Stimulated activated naive B cell treated with anti-CD40 and anti-IgM and Interleukin-4, amounts not matched to agents 10 μg/mL and 1 μg/mL and 100 μg/mL, for 72 hours (primary cell): ENCODE data around the gene GOLGA3.
"Not testable (repeated sequence)": the region's sequence is repeated elsewhere in the genome, so short reads cannot be mapped to it uniquely, and the experiment has no call there.

Experiments
- ATAC-seq, 2 donors: fragments of 150-1000 bp; cut with Tn5 transposase; replicated peaks; 2 replicates each; pipeline ENCODE4 v1.10.0; 2021; ENCODE audit warnings: moderate library complexity in 1 of 2
- DNase-seq: peaks from one replicate; pipeline ENCODE4 v3.0.0; 2021
- H3K27ac Mint-ChIP-seq: one replicate; pipeline ENCODE4 v1.8.0; 2022; ENCODE audit warnings: mild to moderate bottlenecking, mixed read lengths
- H3K27me3 Mint-ChIP-seq, 2 donors: one replicate each; pipeline ENCODE4 v1.8.0; 2022; ENCODE audit warnings: mixed read lengths in 2 of 2
- H3K36me3 Mint-ChIP-seq, 2 donors: one replicate each; pipeline ENCODE4 v1.8.0; 2022; ENCODE audit warnings: mixed read lengths in 2 of 2, mild to moderate bottlenecking in 1 of 2
- H3K4me1 Mint-ChIP-seq, 2 donors: one replicate each; pipeline ENCODE4 v1.8.0; 2022; ENCODE audit warnings: mixed read lengths in 2 of 2, mild to moderate bottlenecking in 1 of 2
- H3K4me3 Mint-ChIP-seq, 2 donors: one replicate each; pipeline ENCODE4 v1.8.0; 2022; ENCODE audit warnings: mild to moderate bottlenecking in 2 of 2, mixed read lengths in 2 of 2, moderate library complexity in 1 of 2
- H3K9me3 Mint-ChIP-seq, 2 donors: one replicate each; pipeline ENCODE4 v1.8.0; 2022; ENCODE audit warnings: mixed read lengths in 2 of 2, mild to moderate bottlenecking in 1 of 2

GOLGA3 gene

DNA sequence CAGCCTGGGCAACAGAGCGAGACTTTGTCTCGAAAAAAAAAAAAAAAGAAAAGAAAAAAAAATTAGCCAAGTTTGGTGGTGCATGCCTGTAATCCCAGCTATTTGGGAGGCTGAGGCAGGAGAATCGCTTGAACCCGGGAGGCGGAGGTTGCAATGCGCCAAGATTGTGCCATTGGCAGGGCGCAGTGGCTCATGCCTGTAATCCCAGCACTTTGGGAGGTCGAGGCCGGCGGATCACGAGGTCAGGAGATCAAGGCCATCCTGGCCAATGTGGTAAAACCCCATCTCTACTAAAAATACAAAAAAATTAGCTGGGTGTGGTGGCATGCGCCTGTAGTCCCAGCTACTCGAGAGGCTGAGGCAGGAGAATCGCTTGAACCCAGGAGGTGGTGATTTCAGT lies 26.5 kb upstream of the GOLGA3 start:
- not testable (repeated sequence) for DNase-seq, H3K4me3 Mint-ChIP-seq, H3K27ac Mint-ChIP-seq, H3K9me3 Mint-ChIP-seq, ATAC-seq, H3K4me1 Mint-ChIP-seq, H3K27me3 Mint-ChIP-seq
- H3K36me3 Mint-ChIP-seq = peaks cover 55 to 61% of the 10 kb centered on the region in 2 donors

DNA sequence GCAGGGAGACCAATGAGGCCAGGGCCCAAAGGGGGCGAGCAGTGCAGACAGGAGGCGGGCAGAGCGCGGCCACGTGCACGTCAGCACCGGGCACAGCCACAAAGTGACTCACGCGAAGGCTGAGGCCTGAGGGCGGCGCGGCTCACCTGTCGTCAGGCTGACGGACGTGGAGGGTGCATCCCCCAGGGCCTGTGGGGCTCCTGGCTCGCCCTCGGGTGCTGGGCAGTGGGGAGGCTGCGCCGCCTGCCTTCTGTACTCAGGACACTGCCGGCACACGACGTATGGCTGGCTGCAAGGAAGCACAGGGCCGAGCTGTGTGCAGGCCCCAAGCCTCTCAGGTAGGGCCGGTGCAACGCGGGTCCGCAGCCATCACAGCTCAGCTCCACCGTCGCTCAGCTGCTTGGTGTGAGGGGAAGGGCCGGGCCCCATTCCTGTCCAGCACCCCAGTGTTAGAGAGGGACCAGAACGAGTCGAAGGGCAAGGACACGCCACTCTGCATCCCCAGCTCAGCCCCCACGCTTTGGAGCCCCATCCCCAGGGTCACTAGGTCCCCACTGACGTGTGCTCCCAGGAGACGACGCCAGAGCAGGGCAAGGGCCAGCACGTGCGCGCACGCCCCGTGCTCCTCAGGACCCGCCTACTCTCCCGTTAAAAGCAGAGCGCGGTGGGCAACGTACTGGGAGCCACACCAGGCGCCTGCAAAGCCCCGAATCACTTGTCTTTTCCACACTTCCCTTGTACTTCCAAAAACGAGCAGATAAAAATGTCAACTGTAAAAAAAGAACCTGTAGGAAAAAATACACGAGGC lies 24.8 kb upstream of the GOLGA3 start:
- ATAC-seq = no peak
- peak overlapping the region; percentile 47 for H3K27ac Mint-ChIP-seq
- H3K27me3 Mint-ChIP-seq = no peaks in the 10 kb centered on the region
- H3K4me3 Mint-ChIP-seq = peak overlapping the region in 1 of 2 donors; percentile 44
- peaks cover 48 to 54% of the 10 kb centered on the region in 2 donors for H3K36me3 Mint-ChIP-seq
- DNase-seq = no peak
- no peaks in the 10 kb centered on the region for H3K4me1 Mint-ChIP-seq
- no peaks in the 10 kb centered on the region for H3K9me3 Mint-ChIP-seq

DNA sequence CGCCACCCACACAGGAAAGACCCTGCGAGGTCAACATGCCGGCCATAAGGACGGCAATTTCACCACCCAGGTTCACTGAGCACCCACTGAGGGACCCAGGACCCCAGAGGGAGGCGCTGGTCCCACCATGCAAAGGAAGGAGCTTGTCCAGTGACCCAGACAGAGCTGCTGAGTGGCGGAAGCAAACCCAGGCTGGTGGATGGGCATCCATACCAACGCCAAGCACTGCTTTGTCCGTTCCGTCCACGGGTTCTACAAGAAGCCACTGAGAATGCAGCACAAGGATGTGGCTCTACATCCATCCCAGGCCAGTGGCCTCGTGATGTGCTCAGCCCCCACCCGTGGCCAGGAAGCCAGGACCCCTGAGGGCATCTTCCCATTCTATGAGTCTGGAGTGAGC lies 23.8 kb upstream of the GOLGA3 start:
- H3K27ac Mint-ChIP-seq = no peak overlapping the region
- no peak for ATAC-seq
- no peaks in the 10 kb centered on the region for H3K9me3 Mint-ChIP-seq
- no peaks in the 10 kb centered on the region for H3K27me3 Mint-ChIP-seq
- DNase-seq = no peak
- peaks cover 46 to 52% of the 10 kb centered on the region in 2 donors for H3K36me3 Mint-ChIP-seq
- no peaks in the 10 kb centered on the region for H3K4me1 Mint-ChIP-seq
- no peak overlapping the region for H3K4me3 Mint-ChIP-seq

DNA sequence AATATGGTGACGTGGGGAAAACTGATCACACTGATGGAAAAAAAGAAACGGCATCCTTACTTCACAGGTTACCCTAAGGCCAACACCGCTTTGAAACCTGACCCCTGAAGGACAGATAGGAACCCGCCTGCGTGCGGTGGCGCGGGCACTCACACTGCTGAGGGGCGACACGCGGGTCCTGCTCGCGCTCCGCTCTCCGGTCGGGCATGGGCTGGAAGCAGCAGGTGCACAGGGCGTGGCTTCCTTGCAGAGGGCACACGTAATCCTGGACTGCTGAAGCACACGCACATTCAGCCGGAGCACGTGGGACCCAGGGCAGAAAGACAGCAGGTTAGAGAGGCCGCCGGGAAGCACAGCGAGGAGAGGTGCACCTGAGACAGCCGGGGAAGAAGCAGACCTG lies 22.8 kb upstream of the GOLGA3 start:
- ATAC-seq (no peak), DNase-seq (no peak)
- H3K27ac Mint-ChIP-seq = no peak overlapping the region
- H3K27me3 Mint-ChIP-seq = no peaks in the 10 kb centered on the region
- H3K9me3 Mint-ChIP-seq = no peaks in the 10 kb centered on the region
- no peaks in the 10 kb centered on the region for H3K4me1 Mint-ChIP-seq
- peaks cover 45 to 53% of the 10 kb centered on the region in 2 donors for H3K36me3 Mint-ChIP-seq
- H3K4me3 Mint-ChIP-seq = no peak overlapping the region

DNA sequence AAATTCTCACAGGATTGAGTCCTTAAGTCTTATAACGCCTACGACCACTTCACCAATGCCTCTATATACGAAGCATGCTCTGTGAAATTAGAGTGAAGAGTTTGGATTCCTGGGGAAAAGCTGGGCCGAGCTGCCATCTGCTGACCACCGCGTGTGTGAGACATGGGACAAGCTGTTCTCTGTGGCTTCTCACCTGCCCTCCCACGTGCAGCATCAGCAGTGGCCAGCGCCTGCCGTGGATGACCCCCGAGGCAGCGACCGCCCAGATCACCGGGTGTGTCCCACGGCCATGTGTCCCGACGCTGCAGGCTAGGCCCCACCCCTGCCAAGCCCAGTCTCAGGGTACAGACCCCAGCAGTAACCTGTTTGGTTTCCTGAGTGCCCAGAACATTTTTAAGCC lies 21.6 kb upstream of the GOLGA3 start:
- H3K36me3 Mint-ChIP-seq = peaks cover 44 to 52% of the 10 kb centered on the region in 2 donors
- DNase-seq = no peak
- H3K4me3 Mint-ChIP-seq = no peak overlapping the region
- no peak overlapping the region for H3K27ac Mint-ChIP-seq
- H3K27me3 Mint-ChIP-seq = no peaks in the 10 kb centered on the region
- no peaks in the 10 kb centered on the region for H3K9me3 Mint-ChIP-seq
- H3K4me1 Mint-ChIP-seq = no peaks in the 10 kb centered on the region
- ATAC-seq = no peak

DNA sequence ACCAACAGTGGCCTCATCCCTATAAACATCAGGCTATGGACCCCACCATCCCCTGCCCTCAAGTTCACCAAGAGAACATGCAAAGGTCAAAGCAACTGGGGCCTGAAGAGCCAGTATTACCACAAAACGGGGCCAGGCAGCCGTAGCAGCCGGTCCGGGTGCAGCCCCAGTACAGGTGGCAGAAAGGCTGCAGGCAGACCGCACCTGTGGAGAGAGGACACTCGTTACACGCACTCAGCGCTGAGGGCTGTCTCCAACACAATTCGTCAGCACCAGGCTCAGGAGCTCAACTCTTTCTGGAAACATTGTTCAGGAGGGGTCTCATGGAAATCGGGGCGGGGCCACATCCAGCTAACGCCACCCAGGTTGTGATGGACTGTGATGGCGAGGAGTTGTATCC lies 19.9 kb upstream of the GOLGA3 start:
- Mint-ChIP-seq H3K27me3 (no peaks in the 10 kb centered on the region), H3K9me3 (no peaks in the 10 kb centered on the region), H3K27ac (no peak overlapping the region), H3K4me3 (no peak overlapping the region), H3K4me1 (no peaks in the 10 kb centered on the region), H3K36me3 (peaks cover 37 to 51% of the 10 kb centered on the region in 2 donors)
- DNase-seq (no peak), ATAC-seq (no peak)

DNA sequence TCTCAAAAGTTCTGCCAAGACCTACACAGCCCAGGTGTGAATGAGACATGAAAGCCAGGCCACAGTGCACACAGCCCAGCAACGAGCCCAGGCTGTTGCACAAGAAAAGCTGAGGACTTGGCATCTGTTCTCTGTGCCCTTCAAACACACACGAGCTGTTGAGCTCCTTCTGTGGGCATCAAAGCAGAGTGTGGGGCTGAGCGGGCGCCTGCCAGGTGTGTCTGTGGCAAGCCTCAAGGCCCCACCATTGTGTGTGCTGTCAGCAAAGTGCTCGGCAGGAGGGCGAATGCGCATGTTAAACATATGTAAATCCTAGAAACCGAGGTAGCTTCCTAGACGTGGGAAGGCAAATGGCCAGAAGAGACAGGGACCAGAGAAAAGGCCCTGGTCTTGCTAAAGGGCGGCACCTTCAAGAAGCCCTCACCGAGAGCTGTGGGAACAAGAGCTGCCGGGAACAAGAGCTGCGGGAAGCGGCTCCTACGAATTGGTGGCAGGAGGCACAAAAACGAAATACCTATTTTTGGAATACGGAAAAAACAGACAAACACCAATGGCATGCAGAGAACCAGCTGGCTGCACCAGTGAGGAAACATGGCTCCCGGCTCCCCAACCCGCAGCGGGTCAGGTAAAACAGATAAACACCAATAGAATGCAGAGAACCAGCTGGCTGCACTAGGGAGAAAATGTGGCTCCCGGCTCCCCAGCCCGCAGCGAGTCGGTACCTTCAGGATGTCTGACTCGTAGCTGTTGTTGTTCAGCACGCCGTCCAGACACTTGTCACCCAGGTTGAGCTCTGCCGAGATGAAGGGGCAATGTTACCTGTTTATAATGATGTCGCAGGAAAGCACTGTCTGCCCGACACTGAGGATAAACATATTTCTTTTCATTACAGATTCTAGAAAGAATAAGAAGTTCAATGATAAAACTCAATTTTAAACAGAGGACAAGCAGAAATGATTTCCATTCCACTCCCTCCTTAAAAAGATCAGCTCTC lies 19.0 kb upstream of the GOLGA3 start:
- DNase-seq (no peak), ATAC-seq (no peak)
- H3K4me3 Mint-ChIP-seq = no peak overlapping the region
- H3K27ac Mint-ChIP-seq = no peak overlapping the region
- H3K4me1 Mint-ChIP-seq = no peaks in the 10 kb centered on the region
- H3K9me3 Mint-ChIP-seq = no peaks in the 10 kb centered on the region
- H3K36me3 Mint-ChIP-seq = peaks cover 34 to 51% of the 10 kb centered on the region in 2 donors
- H3K27me3 Mint-ChIP-seq = no peaks in the 10 kb centered on the region

DNA sequence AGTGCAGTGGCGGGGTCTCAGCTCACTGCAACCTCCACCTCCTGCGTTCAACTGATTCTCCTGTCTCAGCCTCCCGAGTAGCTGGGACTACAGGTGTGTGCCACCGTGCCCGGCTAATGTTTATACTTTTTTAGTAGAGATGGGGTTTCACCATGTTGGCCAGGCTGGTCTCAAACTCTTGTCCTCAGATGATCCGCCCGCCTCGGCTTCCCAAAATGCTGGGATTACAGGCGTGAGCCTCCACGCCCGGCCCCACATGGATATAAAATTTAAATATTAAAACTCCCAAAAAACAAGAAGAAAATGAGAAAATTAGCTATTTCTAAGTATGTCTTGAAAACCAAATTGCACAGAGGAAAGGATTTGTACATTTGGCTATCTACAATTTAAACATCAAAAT lies 16.0 kb upstream of the GOLGA3 start:
- H3K36me3 Mint-ChIP-seq = peaks cover 35 to 59% of the 10 kb centered on the region in 2 donors
- DNase-seq, H3K27me3 Mint-ChIP-seq, ATAC-seq, H3K4me1 Mint-ChIP-seq, H3K27ac Mint-ChIP-seq, H3K9me3 Mint-ChIP-seq, H3K4me3 Mint-ChIP-seq: not testable (repeated sequence)

DNA sequence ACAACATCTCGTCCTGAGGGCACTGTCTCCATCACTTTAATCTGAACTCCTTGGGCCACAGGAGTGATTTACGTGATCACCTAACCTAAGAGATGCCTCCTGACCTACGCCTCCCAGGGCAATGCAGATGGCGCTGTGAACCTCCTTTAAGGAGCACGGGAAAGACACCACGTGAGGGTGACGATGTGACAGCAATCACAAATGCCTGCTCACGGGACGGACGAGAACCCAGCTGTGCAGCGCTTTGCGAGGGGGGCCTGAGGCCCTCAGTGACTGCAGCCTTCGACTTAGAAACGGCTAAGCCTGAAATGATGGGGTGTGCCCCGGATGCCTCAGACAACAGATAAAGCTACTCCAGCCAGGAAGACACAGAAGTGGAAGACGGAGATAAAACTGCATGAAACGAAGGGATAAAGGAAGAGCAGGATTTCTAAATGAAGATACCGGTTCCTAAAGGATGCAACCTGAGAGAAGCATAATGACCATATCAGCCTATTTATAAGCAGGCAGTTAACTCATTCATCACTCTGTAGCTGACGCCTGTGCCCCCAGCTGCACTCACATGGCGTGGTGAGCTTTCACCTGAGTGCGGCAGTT lies 13.9 kb upstream of the GOLGA3 start:
- DNase-seq = no peak
- H3K27ac Mint-ChIP-seq = no peak overlapping the region
- no peak for ATAC-seq
- no peaks in the 10 kb centered on the region for H3K9me3 Mint-ChIP-seq
- peaks cover 53 to 66% of the 10 kb centered on the region in 2 donors for H3K36me3 Mint-ChIP-seq
- no peaks in the 10 kb centered on the region for H3K27me3 Mint-ChIP-seq
- H3K4me3 Mint-ChIP-seq = no peak overlapping the region
- no peaks in the 10 kb centered on the region for H3K4me1 Mint-ChIP-seq

DNA sequence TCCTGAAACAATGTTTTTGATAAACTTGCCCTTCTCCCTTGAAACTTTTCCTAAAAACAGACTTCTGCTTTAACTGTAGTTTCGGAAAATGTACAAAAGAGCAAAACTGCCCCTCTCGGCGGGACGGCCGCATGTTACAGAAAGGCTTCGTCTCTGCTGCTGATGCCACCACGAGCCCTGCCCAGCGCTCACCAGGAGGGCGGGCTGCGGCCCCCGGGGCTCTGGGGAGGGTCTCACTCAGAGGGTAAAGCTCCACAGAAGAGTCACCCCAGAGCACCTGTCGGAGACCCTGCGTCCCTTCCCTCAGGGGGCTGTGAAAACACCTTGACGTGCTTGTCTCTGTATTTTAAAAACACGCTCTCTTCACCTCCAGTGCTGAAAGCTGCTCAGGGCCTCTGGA lies 12.5 kb upstream of the GOLGA3 start:
- H3K4me3 Mint-ChIP-seq = no peak overlapping the region
- no peaks in the 10 kb centered on the region for H3K9me3 Mint-ChIP-seq
- H3K27me3 Mint-ChIP-seq = no peaks in the 10 kb centered on the region
- ATAC-seq (no peak), DNase-seq (no peak)
- peaks cover 0 to 7% of the 10 kb centered on the region in 2 donors for H3K4me1 Mint-ChIP-seq
- H3K36me3 Mint-ChIP-seq = peaks cover 54 to 66% of the 10 kb centered on the region in 2 donors
- no peak overlapping the region for H3K27ac Mint-ChIP-seq

DNA sequence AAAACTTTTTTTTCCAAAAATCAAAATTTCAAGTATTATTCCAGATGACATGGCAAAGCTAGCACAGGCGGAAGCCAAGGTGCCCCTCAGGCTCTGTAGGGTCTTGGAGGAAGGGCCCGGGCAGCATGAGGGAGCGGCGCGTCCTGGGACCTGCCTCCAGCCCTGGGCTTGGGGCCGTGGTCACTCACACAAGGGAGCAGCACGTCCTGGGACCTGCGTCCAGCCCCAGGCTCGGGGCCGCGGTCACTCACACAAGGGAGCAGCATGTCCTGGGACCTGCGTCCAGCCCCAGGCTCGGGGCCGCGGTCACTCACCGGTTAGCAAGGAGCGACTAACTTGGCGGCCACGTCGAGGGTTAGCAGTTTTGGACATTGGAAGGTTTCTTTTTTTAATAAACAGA lies 11.9 kb upstream of the GOLGA3 start:
- ATAC-seq = no peak
- H3K4me1 Mint-ChIP-seq = peaks cover 0 to 7% of the 10 kb centered on the region in 2 donors
- no peak overlapping the region for H3K4me3 Mint-ChIP-seq
- H3K27ac Mint-ChIP-seq = no peak overlapping the region
- no peaks in the 10 kb centered on the region for H3K9me3 Mint-ChIP-seq
- H3K36me3 Mint-ChIP-seq = peaks cover 48 to 60% of the 10 kb centered on the region in 2 donors
- no peaks in the 10 kb centered on the region for H3K27me3 Mint-ChIP-seq
- no peak for DNase-seq

DNA sequence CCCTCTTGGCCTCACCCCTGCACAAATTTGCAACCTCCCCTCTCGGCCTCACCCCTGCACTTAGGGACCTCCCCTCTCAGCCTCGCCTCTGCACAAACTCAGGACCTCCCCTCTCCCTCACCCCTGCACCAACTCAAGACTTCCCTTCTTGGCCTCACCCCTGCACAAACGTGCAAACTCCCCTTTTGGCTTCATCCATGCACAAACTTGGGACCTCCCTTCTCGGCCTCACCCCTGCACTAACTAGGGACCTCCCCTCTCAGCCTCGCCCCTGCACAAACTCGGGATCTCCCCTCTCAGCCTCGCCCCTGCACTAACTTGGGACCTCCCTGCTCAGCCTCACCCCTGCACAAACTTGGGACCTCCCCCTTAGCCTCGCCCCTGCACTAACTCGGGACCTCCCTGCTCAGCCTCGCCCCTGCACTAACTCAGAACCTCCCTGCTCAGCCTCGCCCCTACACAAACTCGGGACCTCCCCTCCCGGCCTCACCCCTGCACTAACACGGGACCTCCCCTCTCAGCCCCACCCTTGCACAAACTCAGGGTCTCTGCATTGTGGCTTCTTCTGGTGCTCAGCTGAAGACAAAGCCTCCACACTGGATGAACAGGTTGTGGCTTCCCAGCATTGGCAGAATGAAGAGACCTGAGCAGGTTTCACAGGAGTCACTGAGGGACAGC lies 11.0 kb upstream of the GOLGA3 start:
- DNase-seq (no peak), ATAC-seq (no peak)
- peaks cover 56 to 65% of the 10 kb centered on the region in 2 donors for H3K36me3 Mint-ChIP-seq
- no peak overlapping the region for H3K27ac Mint-ChIP-seq
- H3K4me3 Mint-ChIP-seq = peak overlapping the region in 1 of 2 donors; percentile 29
- no peaks in the 10 kb centered on the region for H3K27me3 Mint-ChIP-seq
- no peaks in the 10 kb centered on the region for H3K9me3 Mint-ChIP-seq
- H3K4me1 Mint-ChIP-seq = peaks cover 4 to 7% of the 10 kb centered on the region in 2 donors

DNA sequence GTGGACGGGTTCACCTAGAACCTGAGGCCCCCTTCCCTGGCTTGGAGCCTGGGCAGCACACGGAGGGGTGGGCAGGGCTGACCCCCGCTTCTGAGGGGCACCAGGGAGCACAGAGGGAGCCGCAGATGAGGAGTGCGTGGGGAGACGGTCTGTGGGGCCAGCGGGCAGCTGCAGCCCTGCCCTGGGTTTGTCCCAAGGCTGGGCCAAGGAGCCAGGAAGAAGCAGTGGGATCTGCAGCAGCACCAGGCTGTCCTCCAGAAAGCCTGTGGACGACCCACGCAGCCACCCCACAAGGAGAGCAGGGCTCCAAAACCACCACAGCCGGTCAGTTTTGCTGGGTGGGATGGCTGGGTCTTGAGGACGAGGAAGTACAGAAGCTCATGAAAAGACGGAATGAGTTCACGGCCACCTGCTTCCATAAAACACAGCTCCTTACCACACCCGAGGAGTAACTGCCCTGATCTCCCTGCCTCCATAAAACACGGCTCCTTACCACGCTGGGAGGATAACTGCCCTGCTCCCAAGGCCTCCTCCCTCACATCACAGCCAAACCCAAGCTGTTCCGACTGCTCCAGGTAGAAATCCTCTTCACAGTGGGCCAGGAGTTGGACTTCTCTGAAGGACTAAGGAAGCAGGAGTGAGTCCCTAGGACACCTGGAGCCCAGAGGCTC lies 9.9 kb upstream of the GOLGA3 start:
- Mint-ChIP-seq H3K9me3 (no peaks in the 10 kb centered on the region), H3K36me3 (peaks cover 61 to 68% of the 10 kb centered on the region in 2 donors), H3K4me1 (peaks cover 7 to 15% of the 10 kb centered on the region in 2 donors), H3K27ac (no peak overlapping the region), H3K27me3 (no peaks in the 10 kb centered on the region), H3K4me3 (no peak overlapping the region)
- no peak for DNase-seq
- peak in 1 of 2 donors; percentile 7 for ATAC-seq
